ENCODE data around the gene EIF2A. TPM values are rescaled to one million over a fixed set of nuclear protein-coding genes. Genes with fewer than 3 reads are reported as not detected.

The EIF2A gene
- total and polyA plus RNA-seq, 2 of the 13 experiments (the other 11 are each of a cell fraction or from before 2014, with no cell fraction given), result 124 to 139 TPM

DNA sequence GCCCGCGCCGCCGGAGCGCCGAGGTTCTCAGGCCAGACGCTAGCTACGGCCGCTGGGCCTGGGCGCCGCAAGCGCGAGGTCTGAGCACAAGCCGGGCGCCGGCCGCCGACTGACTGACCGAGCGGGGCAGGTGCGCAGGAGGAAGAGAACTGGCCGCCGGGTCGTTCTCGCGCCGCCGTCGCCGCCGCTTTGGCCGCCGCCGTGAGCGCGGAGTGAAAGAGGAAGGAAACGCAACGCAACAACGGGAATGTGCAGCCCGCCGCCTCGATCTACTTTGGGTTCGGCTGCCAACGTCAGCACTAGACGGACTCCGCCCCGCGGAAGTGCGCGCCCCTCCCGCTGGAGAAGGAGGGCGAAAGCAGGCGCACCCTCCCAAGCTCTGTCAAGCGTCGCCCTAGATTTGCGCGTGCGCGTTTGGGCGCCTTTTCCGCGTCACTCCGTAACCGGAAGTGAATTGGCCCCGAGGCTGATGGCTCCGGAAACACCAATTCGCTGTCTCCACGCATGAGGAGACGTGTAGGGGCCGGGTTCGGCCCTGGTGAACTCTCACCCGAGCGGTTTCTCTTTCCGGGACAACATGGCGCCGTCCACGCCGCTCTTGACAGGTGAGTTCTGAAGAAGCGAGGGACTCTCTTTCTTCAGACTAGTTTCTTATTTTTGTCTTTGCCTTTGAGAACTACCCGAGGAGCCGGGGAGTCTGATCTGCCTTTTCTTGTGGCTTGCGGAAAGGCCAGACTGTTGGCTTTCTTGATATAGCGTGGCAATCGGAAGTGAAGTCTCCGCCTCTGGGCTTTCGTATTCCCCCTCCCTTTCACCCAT lies at the start of gene EIF2A, which contains the start of gene SERP1 (continued):
- TF ChIP-seq REST (IDR thresholded peaks at IDR 0.05; ENCODE audit: borderline replicate concordance in 1 of 2, low read depth in 1 of 2, low read length in 2 of 2) (peak in 1 of 2 experiments; percentile 29; a peak in 1 of 4 replicates), ZMAT5 (CRISPR knock-in tag; IDR thresholded peaks at IDR 0.05; ENCODE audit: borderline replicate concordance, low read depth) (no peak), ZNF616 (CRISPR knock-in tag; IDR thresholded peaks at IDR 0.05; ENCODE audit: low read depth) (no peak), NFRKB (IDR thresholded peaks at IDR 0.05) (no peak), HOXD1 (CRISPR knock-in tag; IDR thresholded peaks at IDR 0.05) (no peak), MLXIP (CRISPR knock-in tag; IDR thresholded peaks at IDR 0.05; ENCODE audit: borderline replicate concordance) (no peak), RBFOX2 (IDR thresholded peaks at IDR 0.05; ENCODE audit: low read depth, low read length) (peak; percentile 98), ZNF136 (CRISPR knock-in tag; IDR thresholded peaks at IDR 0.05; ENCODE audit: low read depth) (no peak), MBNL3 (CRISPR knock-in tag; conservative IDR thresholded peaks at IDR 0.05) (no peak)
- TF ChIP-seq, protein P1, sequence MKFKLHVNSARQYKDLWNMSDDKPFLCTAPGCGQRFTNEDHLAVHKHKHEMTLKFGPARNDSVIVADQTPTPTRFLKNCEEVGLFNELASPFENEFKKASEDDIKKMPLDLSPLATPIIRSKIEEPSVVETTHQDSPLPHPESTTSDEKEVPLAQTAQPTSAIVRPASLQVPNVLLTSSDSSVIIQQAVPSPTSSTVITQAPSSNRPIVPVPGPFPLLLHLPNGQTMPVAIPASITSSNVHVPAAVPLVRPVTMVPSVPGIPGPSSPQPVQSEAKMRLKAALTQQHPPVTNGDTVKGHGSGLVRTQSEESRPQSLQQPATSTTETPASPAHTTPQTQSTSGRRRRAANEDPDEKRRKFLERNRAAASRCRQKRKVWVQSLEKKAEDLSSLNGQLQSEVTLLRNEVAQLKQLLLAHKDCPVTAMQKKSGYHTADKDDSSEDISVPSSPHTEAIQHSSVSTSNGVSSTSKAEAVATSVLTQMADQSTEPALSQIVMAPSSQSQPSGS (CRISPR knock-in tag; IDR thresholded peaks at IDR 0.05), result peak; percentile 89
- TF ChIP-seq, protein P2, sequence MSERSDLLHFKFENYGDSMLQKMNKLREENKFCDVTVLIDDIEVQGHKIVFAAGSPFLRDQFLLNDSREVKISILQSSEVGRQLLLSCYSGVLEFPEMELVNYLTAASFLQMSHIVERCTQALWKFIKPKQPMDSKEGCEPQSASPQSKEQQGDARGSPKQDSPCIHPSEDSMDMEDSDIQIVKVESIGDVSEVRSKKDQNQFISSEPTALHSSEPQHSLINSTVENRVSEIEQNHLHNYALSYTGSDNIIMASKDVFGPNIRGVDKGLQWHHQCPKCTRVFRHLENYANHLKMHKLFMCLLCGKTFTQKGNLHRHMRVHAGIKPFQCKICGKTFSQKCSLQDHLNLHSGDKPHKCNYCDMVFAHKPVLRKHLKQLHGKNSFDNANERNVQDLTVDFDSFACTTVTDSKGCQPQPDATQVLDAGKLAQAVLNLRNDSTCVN (CRISPR knock-in tag; IDR thresholded peaks at IDR 0.05; ENCODE audit: borderline replicate concordance), result peak; percentile 12; the same call in 1 of the 2 replicates
- TF ChIP-seq, protein P3, sequence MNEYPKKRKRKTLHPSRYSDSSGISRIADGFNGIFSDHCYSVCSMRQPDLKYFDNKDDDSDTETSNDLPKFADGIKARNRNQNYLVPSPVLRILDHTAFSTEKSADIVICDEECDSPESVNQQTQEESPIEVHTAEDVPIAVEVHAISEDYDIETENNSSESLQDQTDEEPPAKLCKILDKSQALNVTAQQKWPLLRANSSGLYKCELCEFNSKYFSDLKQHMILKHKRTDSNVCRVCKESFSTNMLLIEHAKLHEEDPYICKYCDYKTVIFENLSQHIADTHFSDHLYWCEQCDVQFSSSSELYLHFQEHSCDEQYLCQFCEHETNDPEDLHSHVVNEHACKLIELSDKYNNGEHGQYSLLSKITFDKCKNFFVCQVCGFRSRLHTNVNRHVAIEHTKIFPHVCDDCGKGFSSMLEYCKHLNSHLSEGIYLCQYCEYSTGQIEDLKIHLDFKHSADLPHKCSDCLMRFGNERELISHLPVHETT (CRISPR knock-in tag; conservative IDR thresholded peaks at IDR 0.05), result no peak; the same call in 1 of the 2 replicates
- TF ChIP-seq, protein P4, sequence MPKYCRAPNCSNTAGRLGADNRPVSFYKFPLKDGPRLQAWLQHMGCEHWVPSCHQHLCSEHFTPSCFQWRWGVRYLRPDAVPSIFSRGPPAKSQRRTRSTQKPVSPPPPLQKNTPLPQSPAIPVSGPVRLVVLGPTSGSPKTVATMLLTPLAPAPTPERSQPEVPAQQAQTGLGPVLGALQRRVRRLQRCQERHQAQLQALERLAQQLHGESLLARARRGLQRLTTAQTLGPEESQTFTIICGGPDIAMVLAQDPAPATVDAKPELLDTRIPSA (CRISPR knock-in tag; IDR thresholded peaks at IDR 0.05; ENCODE audit: borderline replicate concordance), result 0 out of 2 replicates have a peak, but pooled peaks have one; percentile 28
